HG02885 (cell line): ENCODE data around the gene RAD51B.

Experiments
- ATAC-seq: cut with Tn5 transposase; IDR thresholded peaks from one replicate; pipeline ENCODE4 v1.9.1; 2021; ENCODE audit warnings: mild to moderate bottlenecking; ENCODE audit not compliant: unreplicated experiment, poor library complexity

Gene RAD51B

DNA sequence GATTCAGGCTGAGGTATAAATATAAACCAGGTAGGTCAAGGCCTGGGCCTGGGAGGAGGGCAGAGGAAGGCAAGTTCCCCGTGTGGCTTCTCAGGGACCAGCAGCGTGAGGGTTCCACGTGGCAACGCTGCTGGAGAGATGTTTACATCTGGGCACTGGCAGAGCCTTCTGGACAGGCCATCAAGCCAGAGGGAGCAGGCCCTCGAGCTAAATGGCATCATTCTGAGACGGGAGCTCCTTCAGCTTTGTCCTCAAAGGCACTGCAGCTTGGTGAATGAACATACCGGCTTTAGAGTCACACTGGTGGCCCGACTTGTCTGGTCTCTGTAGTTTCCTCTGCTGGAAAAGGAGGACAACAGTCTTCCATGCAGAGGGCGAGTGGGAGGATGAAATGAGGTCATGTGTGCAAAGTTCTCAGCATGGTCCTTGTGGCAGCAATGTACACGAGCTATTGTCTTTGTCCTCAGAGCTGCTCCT is 742.0 kb downstream of the RAD51B start:
- no peak for ATAC-seq

DNA sequence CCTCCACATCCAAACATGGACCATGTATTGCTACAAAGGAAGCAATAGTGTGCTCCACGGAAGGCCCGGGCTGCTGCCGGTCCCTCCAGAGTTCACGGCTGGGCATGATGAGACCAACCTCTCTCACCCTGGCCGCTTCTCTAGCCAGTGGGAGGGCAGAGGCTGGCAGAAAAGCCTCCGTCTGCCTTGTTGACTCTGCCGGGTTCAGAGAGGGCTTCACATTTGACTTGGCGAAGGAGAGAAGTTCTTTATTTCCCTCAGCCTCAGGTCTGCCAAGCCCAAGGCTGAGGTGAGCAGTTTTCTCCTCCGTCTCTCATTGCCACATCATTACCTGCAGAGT is 743.3 kb downstream of the RAD51B start:
- no peak for ATAC-seq

DNA sequence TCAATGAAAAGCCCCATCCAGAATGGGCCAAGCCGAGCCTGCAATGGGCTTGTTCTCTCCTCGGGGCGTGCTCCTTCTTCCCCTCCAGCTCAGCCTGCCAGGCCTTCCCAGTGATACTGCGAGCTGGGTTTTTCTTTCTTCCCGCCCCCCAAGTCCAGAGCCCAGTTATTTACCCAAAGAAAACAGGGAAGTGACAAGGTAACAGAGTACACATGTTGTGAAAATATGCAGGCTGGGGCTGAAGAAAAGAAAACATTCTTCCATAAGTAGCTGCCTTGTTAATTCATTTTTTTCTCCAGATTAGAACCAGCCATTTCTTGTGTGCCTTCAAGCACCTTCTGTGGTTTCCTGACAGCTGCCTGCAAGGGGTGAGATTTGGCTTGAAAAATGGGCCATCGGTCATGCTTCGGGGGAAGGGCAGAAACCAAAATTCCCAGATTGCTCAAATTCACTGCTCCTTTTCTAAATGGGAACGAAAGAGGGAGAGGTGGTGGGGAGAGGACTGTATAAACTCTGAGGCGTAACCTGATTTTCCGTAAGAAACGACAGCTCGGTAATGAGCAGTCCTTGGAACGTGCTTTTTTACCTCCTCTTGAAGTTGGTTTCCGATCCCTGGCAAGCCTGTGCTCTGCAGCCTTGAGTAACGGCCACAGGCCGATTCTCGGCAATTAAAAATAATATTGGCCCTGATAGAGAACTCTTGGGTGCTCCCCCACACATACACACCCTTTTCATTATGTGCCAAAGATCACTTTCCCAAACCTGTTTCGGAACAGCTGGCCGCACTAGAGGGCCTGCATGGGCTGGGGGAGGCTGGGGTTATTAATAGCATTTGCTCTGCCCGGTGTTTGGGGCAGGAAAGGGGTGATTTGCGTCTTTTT is 743.9 kb downstream of the RAD51B start:
- no peak for ATAC-seq

DNA sequence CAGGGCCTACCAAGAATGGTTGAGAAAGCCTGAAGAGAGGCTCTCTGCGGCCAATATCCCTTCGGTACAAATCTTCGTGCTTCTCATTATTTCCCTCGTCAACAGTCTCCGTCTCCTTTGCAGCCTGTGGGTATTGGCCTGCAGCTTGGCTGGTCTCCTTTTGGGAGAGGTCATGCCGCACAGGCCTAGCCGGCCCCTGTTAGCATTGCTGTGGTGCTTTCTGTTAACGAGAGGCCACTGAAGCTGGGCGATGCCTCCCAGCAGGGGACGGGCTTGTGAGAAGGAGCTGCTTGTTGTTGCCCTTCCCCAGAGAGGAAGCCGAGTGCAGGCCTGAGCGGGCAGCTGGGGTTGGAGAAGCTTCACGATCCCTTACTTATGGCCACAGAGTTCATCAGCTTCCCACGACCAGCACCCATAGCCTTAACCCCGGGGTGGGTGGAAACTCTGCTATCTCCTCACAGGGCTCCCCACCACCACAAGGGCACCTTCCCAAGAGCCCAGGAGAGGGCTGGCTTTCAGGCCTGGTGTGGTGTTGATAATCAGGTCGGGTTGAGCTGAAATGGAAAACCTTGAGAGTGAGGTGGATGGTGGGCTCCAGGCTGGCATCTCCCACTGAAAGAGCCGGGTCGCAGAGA is 744.7 kb downstream of the RAD51B start:
- ATAC-seq: no peak

DNA sequence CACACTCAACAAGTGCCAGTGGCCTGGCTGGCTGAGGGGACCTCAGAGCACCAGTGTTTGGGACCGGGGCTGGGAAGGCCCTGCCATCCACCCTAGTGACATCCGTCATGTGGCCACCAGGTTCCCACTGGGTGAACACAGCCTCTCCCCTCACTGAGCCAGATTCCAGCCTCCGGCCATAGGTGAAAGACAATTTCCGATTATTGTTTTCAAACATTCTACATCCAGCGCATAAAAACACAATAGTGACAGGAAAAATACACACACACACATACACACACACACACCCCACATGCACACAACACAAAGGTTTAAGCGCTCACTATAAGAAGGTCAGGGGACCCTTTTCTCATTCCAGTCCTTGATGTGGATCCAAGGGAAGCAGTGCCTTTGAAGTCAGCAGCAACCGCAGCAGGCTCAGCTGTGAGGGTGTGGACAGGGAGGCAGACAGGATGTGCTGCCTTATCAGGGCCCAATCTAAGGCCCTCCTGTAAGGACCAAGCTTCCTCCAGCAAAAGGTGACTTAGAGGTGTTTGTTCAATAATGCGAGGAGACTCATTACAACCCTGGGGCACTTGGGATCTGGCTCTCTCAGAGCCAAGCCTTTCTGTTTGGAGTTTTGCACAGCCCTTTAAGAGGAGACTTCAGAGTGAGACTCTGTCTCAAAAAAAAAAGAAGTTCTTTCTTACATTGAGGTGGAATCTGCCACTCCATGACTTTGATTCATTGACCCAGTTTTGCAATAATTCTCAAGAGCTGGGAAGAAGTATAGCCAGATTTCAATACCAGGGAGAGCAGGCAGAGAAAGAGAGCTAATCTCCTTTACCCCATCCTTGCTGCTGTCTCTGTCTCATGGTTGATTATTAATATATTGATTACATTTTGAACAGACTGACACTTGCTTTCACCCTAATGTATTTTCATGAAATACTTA is 745.5 kb downstream of the RAD51B start:
- ATAC-seq: no peak

DNA sequence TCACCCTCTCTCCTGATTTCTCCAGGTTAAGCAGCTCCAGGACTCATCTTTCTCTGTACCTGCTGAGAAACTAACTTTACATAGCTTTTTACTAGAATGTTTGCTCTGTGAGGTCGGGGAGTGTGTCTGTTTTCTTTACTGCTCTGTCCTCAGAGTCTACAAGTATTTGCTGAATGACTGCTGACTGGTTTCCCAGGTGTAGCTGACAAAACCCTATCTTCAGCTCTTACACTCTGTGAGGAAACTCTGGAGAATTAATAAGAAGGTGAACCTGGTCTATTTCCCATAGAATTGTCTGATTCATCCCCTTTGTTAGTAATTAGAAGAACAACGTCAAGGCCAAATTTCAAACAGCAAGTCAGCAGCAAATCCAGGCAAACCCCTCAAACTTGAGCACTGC is 746.5 kb downstream of the RAD51B start:
- no peak for ATAC-seq

DNA sequence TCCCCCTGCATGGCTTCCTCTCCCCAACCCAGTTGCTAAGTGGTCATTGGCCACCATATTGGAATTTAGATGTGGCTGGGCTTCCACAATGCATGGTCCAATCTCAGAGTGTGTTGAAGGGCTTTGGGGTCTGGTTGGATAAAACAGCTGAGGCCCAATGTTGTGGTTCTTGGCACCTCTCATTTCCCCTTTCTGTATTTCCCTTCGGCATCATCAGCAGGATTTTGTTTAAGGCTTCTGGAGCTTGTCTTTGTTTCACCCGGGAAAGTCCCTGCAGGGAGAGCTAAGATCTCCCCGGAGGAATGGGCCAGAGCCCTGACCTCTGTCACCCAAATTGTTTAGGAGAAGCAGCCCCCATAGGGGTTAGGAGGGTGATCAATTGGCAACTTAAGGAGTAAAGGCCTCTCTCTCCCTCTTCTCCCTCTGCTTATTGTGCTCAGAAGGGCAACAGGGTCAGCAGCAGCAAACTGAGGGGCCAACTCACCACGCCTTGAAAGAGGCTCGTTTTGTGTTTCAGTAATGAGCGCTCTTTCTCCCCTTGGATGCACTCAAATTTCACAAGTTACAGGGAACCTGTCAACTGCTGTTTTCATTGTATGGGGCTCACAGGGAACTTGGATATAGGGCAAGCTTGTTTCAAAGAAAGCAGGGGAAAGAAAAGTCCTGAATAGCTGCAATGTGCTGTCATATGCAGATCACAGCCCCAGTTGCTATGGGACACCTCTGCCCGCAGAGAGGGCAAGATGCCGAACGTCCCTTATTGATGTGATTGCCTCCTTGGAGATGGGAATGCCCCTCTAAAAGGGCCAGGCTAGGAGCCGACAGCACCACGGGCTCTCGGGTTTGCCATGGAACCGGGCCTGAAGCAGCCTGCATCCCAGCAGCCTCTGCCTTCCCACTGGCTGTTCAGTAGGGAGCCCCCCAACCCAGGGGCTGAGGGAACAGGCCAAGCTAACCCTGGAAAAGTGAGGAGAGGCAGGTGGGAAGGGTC is 749.6 kb downstream of the RAD51B start:
- ATAC-seq: no peak

DNA sequence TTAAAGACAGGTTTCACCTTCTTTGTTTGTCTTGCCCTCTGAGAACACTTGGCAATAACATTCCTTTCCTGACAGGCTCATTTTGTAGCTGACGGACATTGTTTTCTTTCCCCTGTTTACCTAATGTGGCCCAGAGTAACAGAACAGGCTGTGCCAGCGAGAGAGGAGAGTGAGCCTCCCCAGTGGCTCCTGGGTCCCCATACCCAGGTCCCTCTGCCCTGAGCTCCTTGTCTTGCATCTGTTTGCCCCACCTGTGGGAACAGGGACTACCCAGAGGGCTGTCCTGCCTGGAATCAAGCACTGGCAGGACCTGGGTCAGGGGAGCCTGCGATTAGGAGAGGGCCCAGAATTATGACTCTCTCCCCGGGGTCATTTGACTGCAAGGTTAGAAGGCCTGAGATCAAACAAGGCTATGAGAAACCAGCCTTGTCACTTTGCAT is 750.4 kb downstream of the RAD51B start:
- no peak for ATAC-seq

DNA sequence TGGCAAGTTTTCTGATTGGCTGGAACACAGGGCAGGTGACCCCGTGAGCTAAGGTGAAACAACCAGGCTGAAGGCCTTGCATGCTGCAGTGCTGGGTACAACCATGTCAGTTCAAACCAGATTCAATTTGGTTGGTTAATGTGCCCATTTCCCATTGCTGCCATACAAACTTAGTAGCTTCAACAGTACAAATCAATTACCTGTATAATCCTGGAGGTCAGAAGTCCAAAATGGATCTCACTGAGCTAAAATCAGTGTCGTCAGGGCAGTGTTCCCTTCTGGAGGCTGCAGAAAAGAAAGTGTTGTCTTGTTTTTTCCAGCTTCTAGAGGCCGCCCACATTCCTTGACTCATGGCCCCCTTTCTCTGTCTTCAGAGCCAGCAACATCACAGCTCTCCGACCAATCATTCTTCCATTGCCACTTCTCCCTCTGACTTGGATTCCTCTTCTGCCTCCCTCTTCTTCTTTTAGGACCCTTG is 751.6 kb downstream of the RAD51B start:
- no peak for ATAC-seq

DNA sequence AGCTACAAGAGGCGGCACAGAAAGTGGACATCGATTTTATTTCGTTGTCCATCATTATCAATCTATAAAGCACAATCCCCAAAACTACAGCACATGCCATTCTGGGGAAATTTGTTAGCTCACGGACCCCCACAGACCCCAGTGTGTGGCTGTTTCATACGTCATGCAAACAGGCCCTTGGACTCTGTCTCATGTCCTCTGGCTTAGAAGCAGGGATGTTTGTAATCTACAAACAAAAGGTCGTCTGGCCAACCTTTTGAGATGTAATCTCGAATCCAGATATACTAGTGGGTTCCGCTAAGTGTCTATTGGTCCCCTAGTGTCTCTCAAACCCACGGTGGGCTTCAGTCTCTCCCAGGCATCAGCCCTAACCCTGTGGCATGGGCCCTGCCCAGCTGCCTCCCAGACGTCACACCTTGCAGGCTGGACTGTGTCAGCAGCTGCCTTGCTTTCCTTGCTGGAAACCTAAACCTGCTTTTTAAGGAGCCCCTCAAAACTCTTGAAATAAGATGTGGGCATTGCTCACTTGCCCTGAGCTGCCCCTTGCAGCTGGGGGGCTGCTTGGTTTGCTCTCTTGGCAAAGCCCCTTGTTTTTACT is 752.4 kb downstream of the RAD51B start:
- no peak for ATAC-seq

DNA sequence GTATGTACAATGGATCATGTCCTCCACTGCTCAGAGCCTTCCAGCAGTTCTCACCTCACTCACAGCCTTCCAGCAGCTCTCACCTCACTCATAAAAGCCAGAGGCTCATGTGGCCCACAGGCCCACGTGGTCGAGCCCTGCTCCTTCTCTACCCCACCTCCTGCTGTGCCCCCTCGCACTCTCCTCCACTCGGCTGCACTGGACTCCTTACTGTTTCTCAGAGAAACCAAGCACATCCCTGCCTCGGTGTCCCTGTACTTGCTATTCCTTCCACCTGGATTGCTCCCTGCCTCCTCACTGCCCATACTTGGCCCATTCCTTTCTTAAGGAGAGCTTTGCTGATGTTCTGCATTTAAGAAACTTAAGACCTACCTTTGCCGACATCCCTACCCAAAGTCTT is 753.5 kb downstream of the RAD51B start:
- ATAC-seq: no peak

DNA sequence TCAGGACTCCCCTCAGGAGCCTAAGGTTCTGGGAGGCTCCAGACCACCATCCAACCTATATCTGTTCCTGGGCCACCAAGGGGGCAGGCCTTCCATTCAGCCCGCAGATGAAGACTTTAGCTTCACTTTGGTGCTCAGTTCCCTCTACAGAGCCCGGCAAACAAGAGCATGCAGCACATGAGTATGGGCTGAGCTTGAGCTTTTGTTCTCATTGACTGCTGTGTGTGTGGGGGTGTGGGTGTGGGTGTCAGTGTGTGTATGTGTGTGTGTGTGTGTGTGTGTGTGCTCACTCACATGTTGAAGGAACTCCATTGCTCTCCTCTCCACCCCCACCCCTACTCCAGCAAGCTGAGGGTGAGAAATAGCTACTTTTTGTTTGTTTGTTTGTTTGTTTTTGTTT is 754.1 kb downstream of the RAD51B start:
- ATAC-seq: no peak

DNA sequence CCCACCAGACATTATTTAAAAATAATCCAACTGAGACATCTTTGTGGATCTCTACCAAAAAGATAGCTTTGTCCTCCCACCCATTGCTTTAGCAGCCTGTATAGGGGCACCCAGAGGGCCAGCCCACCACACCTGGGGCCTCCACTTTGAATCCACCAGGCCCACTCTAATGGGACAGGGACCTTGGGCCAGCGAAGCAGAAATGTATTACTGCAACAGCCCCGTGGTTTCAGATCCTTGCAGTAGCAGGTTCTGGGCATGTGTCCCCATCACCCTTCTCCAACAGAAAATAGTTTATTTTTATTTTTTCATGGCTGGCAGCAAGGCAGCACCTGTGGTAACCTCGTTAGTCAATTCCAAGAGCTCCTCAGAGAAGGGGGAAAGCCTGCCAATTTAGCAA is 754.9 kb downstream of the RAD51B start:
- ATAC-seq: no peak

DNA sequence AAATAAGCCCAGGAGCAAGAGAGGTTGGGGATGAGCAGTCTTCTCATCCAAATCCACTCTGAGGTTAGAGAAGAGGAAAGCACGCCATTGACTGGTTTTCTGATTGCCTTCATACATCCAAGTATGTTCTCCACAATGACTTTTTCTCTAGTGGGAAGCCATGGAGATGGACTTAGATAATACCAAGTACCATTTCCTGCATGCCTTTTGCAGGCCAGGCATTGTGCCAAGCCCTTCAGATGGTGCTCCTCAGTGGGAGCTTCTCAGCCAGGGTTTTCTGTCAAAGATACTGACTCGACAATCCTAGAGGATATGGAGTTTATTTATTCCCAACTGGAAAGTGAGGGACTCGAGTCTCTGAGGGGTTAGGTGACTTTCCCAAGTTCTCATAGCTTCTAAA is 755.3 kb downstream of the RAD51B start:
- no peak for ATAC-seq

DNA sequence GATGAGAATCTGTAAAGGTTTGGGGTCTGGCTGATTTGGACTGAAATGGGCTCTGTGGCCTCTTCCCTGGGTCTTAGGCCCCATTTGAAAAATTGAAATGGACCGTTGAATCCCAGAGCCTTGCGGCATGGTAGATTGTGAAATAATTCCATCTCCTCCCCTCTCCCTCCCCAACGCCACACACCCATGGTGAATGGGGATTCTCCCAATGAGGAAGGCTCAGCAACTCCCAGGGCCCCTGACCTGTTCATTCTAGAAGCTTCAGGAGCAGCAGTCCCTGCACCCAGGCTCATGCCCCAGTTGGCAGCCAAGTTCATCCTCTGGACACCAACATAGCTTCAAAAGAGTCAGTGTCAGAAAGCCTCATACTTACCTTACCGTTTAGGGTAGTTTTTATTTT is 755.8 kb downstream of the RAD51B start:
- ATAC-seq: no peak

DNA sequence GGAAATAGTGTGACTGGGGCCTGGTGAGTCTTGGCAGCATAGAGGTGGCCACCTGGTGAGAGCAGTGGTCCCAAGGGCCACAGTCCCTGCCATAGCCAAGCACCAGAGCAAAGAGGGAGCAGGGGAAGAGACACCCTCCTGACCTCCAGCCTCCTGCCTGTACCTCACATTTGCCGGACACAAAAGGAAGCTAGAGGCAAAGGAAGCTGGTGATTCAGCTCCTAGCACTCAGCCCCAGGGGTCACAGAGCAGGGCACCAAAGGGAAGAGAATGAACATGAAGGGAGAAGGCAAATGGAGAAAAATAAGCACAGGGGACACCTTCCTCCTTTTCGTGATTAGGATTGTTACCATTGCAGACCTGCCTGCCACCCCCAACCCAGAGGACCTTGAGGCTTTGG is 756.5 kb downstream of the RAD51B start:
- ATAC-seq: no peak

DNA sequence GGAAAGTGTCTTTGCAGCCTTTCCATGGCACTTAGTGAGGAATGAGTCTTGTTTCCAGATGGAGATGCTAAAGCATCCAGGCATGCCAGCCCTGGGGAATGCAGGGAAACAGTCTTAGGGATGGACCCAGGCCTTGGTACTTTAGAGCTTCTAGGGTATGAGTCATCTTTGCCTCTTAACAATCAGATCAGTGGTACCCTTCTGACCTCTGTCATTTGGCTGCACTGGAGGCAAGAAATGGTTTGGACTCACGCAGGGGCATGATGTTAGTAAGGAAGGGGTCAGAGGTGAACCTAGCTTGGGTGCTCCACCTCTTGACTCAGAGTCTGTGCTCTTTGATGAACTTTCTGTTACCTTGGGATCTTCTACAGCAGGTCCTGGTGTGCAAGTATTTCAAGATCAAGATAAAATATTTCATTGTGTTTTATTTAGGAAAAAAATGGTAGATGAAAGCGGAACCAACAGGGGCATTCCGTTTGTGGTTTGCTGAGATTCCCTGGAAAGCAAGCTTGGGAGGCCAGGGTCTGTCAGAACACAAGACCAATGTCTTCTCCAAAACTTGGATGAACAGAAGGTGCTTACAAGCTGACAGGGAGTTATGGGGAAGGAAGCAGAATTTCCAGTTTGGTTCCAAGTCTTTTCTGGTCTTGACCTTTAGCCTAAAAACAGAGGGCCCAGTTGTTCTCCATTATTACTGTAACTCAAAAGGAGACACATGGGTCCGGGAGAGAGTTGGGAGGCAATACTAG is 757.1 kb downstream of the RAD51B start:
- ATAC-seq: no peak

DNA sequence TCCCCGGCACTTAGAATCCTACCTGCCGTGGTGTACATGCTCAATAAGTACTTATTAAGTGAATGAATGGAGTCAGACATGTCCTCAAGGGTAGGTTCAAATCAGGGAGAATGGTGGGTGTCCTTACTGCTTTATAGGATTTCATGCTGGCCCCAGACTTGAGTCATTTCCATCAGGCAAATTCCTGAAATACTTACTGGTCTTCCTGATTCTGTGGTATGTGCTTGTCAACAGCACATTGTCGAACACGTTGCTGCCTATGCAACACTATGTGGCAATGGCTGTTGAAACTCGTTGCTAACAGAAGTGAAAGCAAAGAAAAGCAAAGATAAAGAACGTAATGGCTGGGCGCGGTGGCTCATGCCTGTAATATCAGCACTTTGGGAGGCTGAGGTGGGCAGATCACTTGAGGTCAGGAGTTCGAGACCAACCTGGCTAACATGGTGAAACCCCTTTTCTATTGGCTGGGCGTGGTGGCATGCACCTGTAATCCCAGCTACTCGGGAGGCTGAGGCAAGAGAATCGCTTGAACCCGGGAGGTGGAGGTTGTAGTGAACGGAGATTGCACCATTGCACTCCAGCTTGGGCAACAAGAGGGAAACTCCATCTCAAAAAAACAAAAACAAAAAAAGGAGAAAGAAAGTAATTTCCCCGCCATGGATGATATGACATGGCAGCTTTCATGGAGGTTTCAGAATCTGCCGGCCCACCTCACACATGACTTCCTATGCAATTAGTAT is 758.4 kb downstream of the RAD51B start:
- no peak for ATAC-seq
